T-helper 2 cell treated with Interferon-gamma antibody and Interleukin-4, amounts not matched to agents 5 μg/mL and 100 μg/mL, for 36 hours (primary cell): ENCODE data around the gene ACRBP.

Experiments used
- DNase-seq: peaks from one replicate; pipeline ENCODE4 v3.0.0; 2021; ENCODE audit warnings: low spot score
- H3K27ac Mint-ChIP-seq: one replicate; pipeline ENCODE4 v1.8.0; 2021; ENCODE audit warnings: mild to moderate bottlenecking, mixed read lengths
- H3K27me3 Mint-ChIP-seq: one replicate; pipeline ENCODE4 v1.8.0; 2021; ENCODE audit warnings: low read depth, mixed read lengths
- H3K36me3 Mint-ChIP-seq: one replicate; pipeline ENCODE4 v1.8.0; 2021; ENCODE audit warnings: low read depth, mixed read lengths
- H3K4me1 Mint-ChIP-seq: one replicate; pipeline ENCODE4 v1.8.0; 2021; ENCODE audit warnings: low read depth, mixed read lengths
- H3K4me3 Mint-ChIP-seq: one replicate; pipeline ENCODE4 v1.8.0; 2022; ENCODE audit warnings: mild to moderate bottlenecking, moderate library complexity, mixed read lengths
- H3K9me3 Mint-ChIP-seq: one replicate; pipeline ENCODE4 v1.8.0; 2021; ENCODE audit warnings: mixed read lengths

Gene ACRBP

GRCh38 chr12:6647083-6647604 is at the start of gene ACRBP:
ACRBP (minus strand) TSS chr12:6647432; CDS start chr12:6647366, 66 bp downstream.
- Mint-ChIP-seq H3K9me3 (peaks cover 18% of the 10 kb centered on the region), H3K4me3 (peak within 1 kb of the TSS; percentile 76), H3K27ac (peak within 1 kb of the TSS; percentile 65), H3K4me1 (peaks cover 12% of the 10 kb centered on the region), H3K36me3 (peaks cover 39% of the 10 kb centered on the region), H3K27me3 (peaks cover 2% of the 10 kb centered on the region)
- peak; percentile 48 for DNase-seq

- Mint-ChIP-seq H3K27ac (no peak overlapping the region), H3K27me3 (peaks cover 20% of the 10 kb centered on the region), H3K36me3 (no peaks in the 10 kb centered on the region), H3K4me1 (peaks cover 8% of the 10 kb centered on the region), H3K4me3 (no peak overlapping the region), H3K9me3 (no peaks in the 10 kb centered on the region)
- DNase-seq = no peak
These were observed 48.2 kb upstream of the ACRBP start for GRCh38 chr12:6695313-6696045.

GRCh38 chr12:6694701-6695100 is 47.5 kb upstream of the ACRBP start:
- DNase-seq = no peak
- no peaks in the 10 kb centered on the region for H3K36me3 Mint-ChIP-seq
- no peak overlapping the region for H3K4me3 Mint-ChIP-seq
- H3K4me1 Mint-ChIP-seq = peaks cover 11% of the 10 kb centered on the region
- no peak overlapping the region for H3K27ac Mint-ChIP-seq
- H3K9me3 Mint-ChIP-seq = no peaks in the 10 kb centered on the region
- H3K27me3 Mint-ChIP-seq = peaks cover 18% of the 10 kb centered on the region

GRCh38 chr12:6693832-6694355 is 46.7 kb upstream of the ACRBP start:
- no peak for DNase-seq
- Mint-ChIP-seq H3K4me1 (peaks cover 6% of the 10 kb centered on the region), H3K4me3 (no peak overlapping the region), H3K27ac (no peak overlapping the region), H3K36me3 (no peaks in the 10 kb centered on the region), H3K27me3 (peaks cover 10% of the 10 kb centered on the region), H3K9me3 (no peaks in the 10 kb centered on the region)

- no peak overlapping the region for H3K4me3 Mint-ChIP-seq
- peaks cover 10% of the 10 kb centered on the region for H3K4me1 Mint-ChIP-seq
- H3K36me3 Mint-ChIP-seq = peaks cover 5% of the 10 kb centered on the region
- H3K27ac Mint-ChIP-seq = no peak overlapping the region
- no peak for DNase-seq
- peaks cover under 1% of the 10 kb centered on the region for H3K27me3 Mint-ChIP-seq
- no peaks in the 10 kb centered on the region for H3K9me3 Mint-ChIP-seq
These were observed 45.7 kb upstream of the ACRBP start for GRCh38 chr12:6692888-6693287.

- Mint-ChIP-seq H3K27ac (no peak overlapping the region), H3K4me3 (no peak overlapping the region), H3K9me3 (no peaks in the 10 kb centered on the region), H3K4me1 (peaks cover 24% of the 10 kb centered on the region), H3K27me3 (no peaks in the 10 kb centered on the region), H3K36me3 (peaks cover 18% of the 10 kb centered on the region)
- no peak for DNase-seq
These were observed 44.2 kb upstream of the ACRBP start for GRCh38 chr12:6691473-6691872.

- peak within 1 kb of the TSS; percentile 98 for H3K4me3 Mint-ChIP-seq
- H3K4me1 Mint-ChIP-seq = peaks cover 40% of the 10 kb centered on the region
- peaks cover 29% of the 10 kb centered on the region for H3K36me3 Mint-ChIP-seq
These were observed 42.0 kb upstream of the ACRBP start, which contains the start of gene ZNF384 for GRCh38 chr12:6688999-6689882. ZNF384 (minus strand) TSS chr12:6689375; CDS start chr12:6679520, 9,855 bp downstream.

GRCh38 chr12:6688543-6688998 is 41.3 kb upstream of the ACRBP start:
- H3K27me3 Mint-ChIP-seq = no peaks in the 10 kb centered on the region
- H3K36me3 Mint-ChIP-seq = peaks cover 32% of the 10 kb centered on the region
- no peak for DNase-seq
- H3K4me1 Mint-ChIP-seq = peaks cover 40% of the 10 kb centered on the region
- no peaks in the 10 kb centered on the region for H3K9me3 Mint-ChIP-seq
- H3K4me3 Mint-ChIP-seq = peak overlapping the region; percentile 98
- H3K27ac Mint-ChIP-seq = peak overlapping the region; percentile 96

More at GRCh38 chr12:6688999-6689882, 42.0 kb upstream of the ACRBP start, which contains the start of gene ZNF384:
- Mint-ChIP-seq H3K27me3 (no peaks in the 10 kb centered on the region), H3K27ac (peak within 1 kb of the TSS; percentile 96), H3K9me3 (no peaks in the 10 kb centered on the region)
- DNase-seq = peak; percentile 94

GRCh38 chr12:6685814-6686213 is 38.6 kb upstream of the ACRBP start:
- no peak overlapping the region for H3K4me3 Mint-ChIP-seq
- no peak for DNase-seq
- H3K27me3 Mint-ChIP-seq = no peaks in the 10 kb centered on the region
- no peak overlapping the region for H3K27ac Mint-ChIP-seq
- H3K36me3 Mint-ChIP-seq = peaks cover 46% of the 10 kb centered on the region
- H3K9me3 Mint-ChIP-seq = no peaks in the 10 kb centered on the region
- H3K4me1 Mint-ChIP-seq = peaks cover 37% of the 10 kb centered on the region

GRCh38 chr12:6684609-6685008 is 37.4 kb upstream of the ACRBP start:
- Mint-ChIP-seq H3K9me3 (no peaks in the 10 kb centered on the region), H3K36me3 (peaks cover 46% of the 10 kb centered on the region), H3K27me3 (no peaks in the 10 kb centered on the region), H3K27ac (no peak overlapping the region), H3K4me1 (peaks cover 34% of the 10 kb centered on the region), H3K4me3 (peak overlapping the region; percentile 1)
- DNase-seq = peak; percentile 32

- no peak overlapping the region for H3K27ac Mint-ChIP-seq
- no peaks in the 10 kb centered on the region for H3K9me3 Mint-ChIP-seq
- H3K4me1 Mint-ChIP-seq = peaks cover 5% of the 10 kb centered on the region
- H3K4me3 Mint-ChIP-seq = no peak overlapping the region
- peaks cover 68% of the 10 kb centered on the region for H3K36me3 Mint-ChIP-seq
- DNase-seq = no peak
- no peaks in the 10 kb centered on the region for H3K27me3 Mint-ChIP-seq
These were observed 29.7 kb upstream of the ACRBP start for GRCh38 chr12:6676962-6677361.

GRCh38 chr12:6672143-6672542 is 24.9 kb upstream of the ACRBP start:
- Mint-ChIP-seq H3K27ac (no peak overlapping the region), H3K27me3 (no peaks in the 10 kb centered on the region), H3K9me3 (no peaks in the 10 kb centered on the region), H3K36me3 (peaks cover 83% of the 10 kb centered on the region), H3K4me3 (no peak overlapping the region), H3K4me1 (peaks cover 5% of the 10 kb centered on the region)
- no peak for DNase-seq

- H3K36me3 Mint-ChIP-seq = peaks cover 65% of the 10 kb centered on the region
- DNase-seq = no peak
- no peaks in the 10 kb centered on the region for H3K9me3 Mint-ChIP-seq
These were observed 20.5 kb upstream of the ACRBP start for GRCh38 chr12:6667559-6668210.

More at GRCh38 chr12:6667559-6668210, 20.5 kb upstream of the ACRBP start:
- Mint-ChIP-seq H3K27me3 (no peaks in the 10 kb centered on the region), H3K4me3 (no peak overlapping the region), H3K4me1 (peaks cover 8% of the 10 kb centered on the region), H3K27ac (no peak overlapping the region)
